T-cell (primary cell): ENCODE measurements around the gene TLE4. TPM values are rescaled to one million over a fixed set of nuclear protein-coding genes. Genes with fewer than 3 reads are reported as not detected.

Experiments
- ATAC-seq, 4 experiments: fragments of 200-7000 bp in 3 of 4; fragments of 150-1000 bp in 1 of 4; cut with Tn5 transposase; replicated peaks in 1 of 4; 1 replicate in 3 of 4; 2 replicates in 1 of 4; pipeline ENCODE4 v1.10.0; 2021; ENCODE audit warnings: moderate library complexity in 3 of 4, mild to moderate bottlenecking in 2 of 4, moderate number of reproducible peaks in 1 of 4
- CTCF ChIA-PET, 2 donors: fragments of 300-600 bp; sonication (Branson Sonifier 250); formaldehyde crosslinking; loops; one replicate each; lab custom pipeline; 2022; ENCODE audit warnings: antibody characterized with exemption in 2 of 2; lab: Charles Lee
- POLR2A ChIA-PET, 2 donors: fragments of 300-600 bp; sonication (Branson Sonifier 250); formaldehyde crosslinking; loops; one replicate each; lab custom pipeline; 2022; ENCODE audit warnings: antibody characterized with exemption in 2 of 2; lab: Charles Lee
- DNase-seq, 35 experiments: peaks; one replicate each; pipeline versions ENCODE4 v3.0.0 to v3.0.0-alpha.2; 2013 to 2023
- H3K27ac ChIP-seq: one replicate; pipeline ENCODE4 v1.5.1; 2013; ENCODE audit warnings: low read length
- H3K27me3 ChIP-seq, 2 experiments: replicated peaks in 1 of 2; 1 replicate in 1 of 2; 2 replicates in 1 of 2; pipeline versions ENCODE4 v1.6.1 to v1.7.0; 2013; ENCODE audit warnings: low read length in 1 of 2, mixed read lengths in 1 of 2; ENCODE audit not compliant: control insufficient read depth in 2 of 2, insufficient read depth in 2 of 2; ENCODE audit errors: extremely low read depth in 1 of 2
- H3K36me3 ChIP-seq, 2 donors: 1 replicate in 1 of 2; 2 replicates in 1 of 2; pipeline versions ENCODE4 v1.6.1 to v1.7.0; 2013; ENCODE audit warnings: low read length in 1 of 2; ENCODE audit not compliant: control insufficient read depth in 2 of 2, insufficient read depth in 1 of 2; ENCODE audit errors: extremely low read depth in 1 of 2
- H3K4me1 ChIP-seq, 2 experiments: 1 replicate in 1 of 2; 2 replicates in 1 of 2; pipeline versions ENCODE4 v1.6.1 to v1.7.0; 2013; ENCODE audit warnings: low read length in 2 of 2, mixed read lengths in 1 of 2; ENCODE audit not compliant: insufficient read depth in 2 of 2, control insufficient read depth in 1 of 2; ENCODE audit errors: extremely low read depth in 1 of 2
- H3K4me3 ChIP-seq, 2 donors: 1 replicate in 1 of 2; 2 replicates in 1 of 2; pipeline versions ENCODE4 v1.5.1 to v1.7.0; 2013; ENCODE audit warnings: mild to moderate bottlenecking in 2 of 2, low read length in 1 of 2, moderate library complexity in 1 of 2; ENCODE audit not compliant: control insufficient read depth in 1 of 2; ENCODE audit errors: extremely low read depth in 1 of 2
- H3K9me3 ChIP-seq: 2 replicates; pipeline ENCODE4 v1.7.0; 2013
- H3K27ac Mint-ChIP-seq, 2 donors: one replicate each; pipeline ENCODE4 v1.8.0; 2020 to 2021; ENCODE audit warnings: mild to moderate bottlenecking in 2 of 2, mixed read lengths in 2 of 2
- H3K27me3 Mint-ChIP-seq, 2 donors: one replicate each; pipeline ENCODE4 v1.8.0; 2021 to 2022; ENCODE audit warnings: mixed read lengths in 2 of 2
- H3K36me3 Mint-ChIP-seq: one replicate; pipeline ENCODE4 v1.8.0; 2021; ENCODE audit warnings: mixed read lengths
- H3K4me1 Mint-ChIP-seq, 3 donors: one replicate each; pipeline ENCODE4 v1.8.0; 2020 to 2022; ENCODE audit warnings: mixed read lengths in 3 of 3, mild to moderate bottlenecking in 1 of 3
- H3K4me3 Mint-ChIP-seq, 3 donors: one replicate each; pipeline ENCODE4 v1.8.0; 2020 to 2022; ENCODE audit warnings: mild to moderate bottlenecking in 3 of 3, mixed read lengths in 3 of 3, moderate library complexity in 3 of 3
- H3K9me3 Mint-ChIP-seq, 3 donors: one replicate each; pipeline ENCODE4 v1.8.0; 2020 to 2022; ENCODE audit warnings: mixed read lengths in 3 of 3
- WGBS: methylation state at CpG from one replicate; pipeline ENCODE4 v1.1.5; 2013; ENCODE audit warnings: missing lambda C conversion rate; ENCODE audit not compliant: insufficient coverage; 5-methylcytosine and 5-hydroxymethylcytosine counted together
- total RNA-seq, 35 experiments: library from RNA in 6 of 35; stranded (reverse) in 6 of 35; fragments of 120-200 nt in 1 of 35; gene quantifications; one replicate each; pipeline versions ENCODE4 v1.2.1 to v1.2.4 and lab custom pipeline; 2013 to 2026

TLE4 gene
- total RNA-seq, 5 donors from 2014 or later (not counting 1 experiment from before 2014, with no cell fraction given): 65.9 to 138 (median 78.7) TPM

DNA sequence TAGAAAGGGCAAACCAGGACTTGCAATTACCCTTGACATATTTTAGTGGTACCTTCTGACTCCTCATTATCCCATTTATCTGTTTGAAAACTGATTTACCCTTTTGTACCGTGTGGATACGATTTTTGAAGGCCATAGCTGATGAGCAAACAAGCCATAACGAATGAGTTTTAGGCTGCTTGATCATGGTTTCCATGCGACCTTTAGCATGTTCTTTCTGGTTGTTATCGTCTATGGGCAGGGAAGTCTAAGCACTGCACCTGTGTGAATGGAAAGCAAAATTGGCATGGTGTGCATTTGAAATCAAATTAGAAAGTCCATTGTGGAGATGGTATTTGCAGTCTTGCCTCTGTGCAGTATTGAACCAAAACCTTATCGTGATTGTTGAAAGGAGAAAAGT is 127.7 kb downstream of the TLE4 start:
- ATAC-seq (no peak), DNase-seq (no peak)
- H3K4me3 Mint-ChIP-seq: no peak overlapping the region
- WGBS: 92% methylated on average over 5 of the region's 6 CpGs
- peaks cover 0 to 3% of the 10 kb centered on the region in 2 donors for H3K36me3 ChIP-seq
- H3K4me1 Mint-ChIP-seq: peaks cover 45 to 56% (median 51%) of the 10 kb centered on the region in 3 donors
- H3K27me3 Mint-ChIP-seq: no peaks in the 10 kb centered on the region
- H3K27ac ChIP-seq: no peak overlapping the region
- no peaks in the 10 kb centered on the region for H3K9me3 Mint-ChIP-seq
- H3K27me3 ChIP-seq: no peaks in the 10 kb centered on the region
- no peaks in the 10 kb centered on the region for H3K9me3 ChIP-seq
- no peak overlapping the region for H3K27ac Mint-ChIP-seq
- POLR2A ChIA-PET: no interaction called here
- H3K4me3 ChIP-seq: no peak overlapping the region
- CTCF ChIA-PET: no interaction called here
- H3K4me1 ChIP-seq: peaks cover 6 to 11% of the 10 kb centered on the region in 2 experiments
- H3K36me3 Mint-ChIP-seq: peaks cover 19% of the 10 kb centered on the region

DNA sequence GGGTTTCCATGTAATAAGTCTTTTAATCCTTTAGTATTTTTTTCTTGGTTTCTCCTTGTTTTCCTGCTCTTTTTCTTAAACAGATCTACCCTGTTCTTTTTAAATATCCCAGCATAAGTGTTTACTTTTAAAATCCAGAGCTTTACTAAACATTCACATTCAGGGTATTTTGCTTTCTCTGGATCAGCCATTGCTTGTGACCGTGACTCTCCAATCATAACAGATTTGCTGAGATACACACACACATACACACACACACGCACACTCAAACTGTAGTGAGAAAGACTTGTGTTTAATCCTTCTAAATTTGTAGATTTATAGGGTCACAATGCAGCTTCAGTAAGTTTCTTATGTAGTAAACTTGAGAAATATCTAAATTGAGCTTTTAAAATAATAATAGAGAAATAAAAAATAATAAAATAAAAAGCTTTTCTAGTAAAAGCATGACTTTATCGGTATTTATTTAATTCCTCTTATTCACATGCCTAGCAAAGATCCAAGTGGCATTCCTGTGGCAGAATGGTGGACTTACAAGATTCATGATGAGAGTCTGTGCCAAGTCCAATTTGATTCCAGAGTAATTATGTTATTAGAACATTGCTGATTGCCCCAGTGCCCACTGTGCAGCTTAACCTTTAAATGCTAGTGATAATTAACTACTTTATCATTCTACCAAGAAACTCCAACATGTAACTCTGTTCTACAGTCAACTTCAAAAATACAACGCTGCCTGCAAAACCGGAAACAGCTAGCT is 129.0 kb downstream of the TLE4 start:
- DNase-seq: no peak
- Mint-ChIP-seq H3K4me3 (no peak overlapping the region), H3K4me1 (peaks cover 34 to 43% (median 38%) of the 10 kb centered on the region in 3 donors), H3K36me3 (peaks cover 32% of the 10 kb centered on the region), H3K27me3 (no peaks in the 10 kb centered on the region), H3K27ac (peak overlapping the region; percentile 11 to 49), H3K9me3 (no peaks in the 10 kb centered on the region)
- H3K4me1 ChIP-seq: peaks cover 2% of the 10 kb centered on the region in 2 experiments
- POLR2A ChIA-PET: interaction anchor here in 1 of 2 donors (0.6 kb wide), 2 partner anchors 119 to 282 kb away, joined by 3 to 4 read pairs; no protein-coding TSS in a partner anchor
- H3K27ac ChIP-seq: no peak overlapping the region
- ATAC-seq: no peak
- no peaks in the 10 kb centered on the region for H3K9me3 ChIP-seq
- CTCF ChIA-PET: interaction anchor here in 1 of 2 donors (0.6 kb wide), 1 partner anchor 38 kb away, joined by 5 read pairs; no protein-coding TSS in a partner anchor
- H3K4me3 ChIP-seq: no peak overlapping the region
- H3K36me3 ChIP-seq: peaks cover 0 to 16% of the 10 kb centered on the region in 2 donors
- no CpG with 5 or more reads among the region's 5 CpGs for WGBS
- H3K27me3 ChIP-seq: no peaks in the 10 kb centered on the region

DNA sequence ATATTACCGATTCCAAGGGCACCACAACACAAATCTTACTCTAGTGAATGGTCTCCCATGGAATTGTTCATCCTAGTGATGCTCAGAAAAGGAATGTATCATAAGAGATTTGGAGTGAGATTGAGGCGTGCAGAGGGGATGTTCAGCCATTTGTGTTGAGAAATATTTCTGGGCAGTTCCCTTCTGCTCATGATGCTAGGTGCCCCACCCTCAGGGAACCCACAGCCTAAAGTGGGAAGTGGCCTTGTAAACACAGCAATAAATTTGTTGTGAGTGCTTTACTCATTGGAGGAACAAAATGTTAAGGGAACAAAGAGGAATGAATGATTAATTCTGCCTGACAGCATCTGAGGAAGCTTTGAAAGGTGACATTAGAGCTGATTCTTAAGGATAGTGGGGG is 129.9 kb downstream of the TLE4 start:
- H3K27ac Mint-ChIP-seq: no peak overlapping the region
- no peak overlapping the region for H3K4me3 ChIP-seq
- POLR2A ChIA-PET: no interaction called here
- CTCF ChIA-PET: no interaction called here
- H3K36me3 Mint-ChIP-seq: peaks cover 41% of the 10 kb centered on the region
- ATAC-seq (no peak), DNase-seq (peak in 2 of 35 experiments; percentile 6 to 32)
- H3K4me3 Mint-ChIP-seq: no peak overlapping the region
- H3K4me1 ChIP-seq: no peaks in the 10 kb centered on the region
- WGBS: 100% methylated on average over 1 of the region's 2 CpGs
- H3K36me3 ChIP-seq: peaks cover 0 to 23% of the 10 kb centered on the region in 2 donors
- no peak overlapping the region for H3K27ac ChIP-seq
- no peaks in the 10 kb centered on the region for H3K27me3 ChIP-seq
- H3K9me3 ChIP-seq: no peaks in the 10 kb centered on the region
- no peaks in the 10 kb centered on the region for H3K9me3 Mint-ChIP-seq
- H3K27me3 Mint-ChIP-seq: no peaks in the 10 kb centered on the region
- peaks cover 26 to 37% (median 32%) of the 10 kb centered on the region in 3 donors for H3K4me1 Mint-ChIP-seq

DNA sequence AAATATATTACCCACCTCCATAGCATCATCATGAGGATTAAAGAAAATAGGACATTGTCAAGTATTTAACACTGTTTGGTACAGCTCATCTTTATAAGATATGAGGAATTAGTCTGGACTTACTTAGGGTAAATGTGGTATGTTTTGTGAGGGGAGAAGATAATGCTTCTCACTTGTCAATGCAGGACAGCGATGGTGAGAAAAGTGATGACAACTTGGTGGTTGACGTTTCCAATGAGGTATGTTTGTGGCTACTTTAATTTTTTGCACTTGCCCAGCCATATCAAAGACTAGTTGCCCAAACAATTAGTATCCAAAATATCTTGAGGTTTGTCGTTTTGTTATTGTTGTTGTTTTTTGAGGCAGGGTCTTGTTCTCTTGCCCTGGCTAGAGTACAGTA is 133.9 kb downstream of the TLE4 start:
- Mint-ChIP-seq H3K9me3 (no peaks in the 10 kb centered on the region), H3K36me3 (peaks cover 68% of the 10 kb centered on the region), H3K4me3 (no peak overlapping the region), H3K27me3 (no peaks in the 10 kb centered on the region), H3K27ac (no peak overlapping the region), H3K4me1 (peaks cover 0 to 7% (median 1%) of the 10 kb centered on the region in 3 donors)
- peaks cover 7 to 61% of the 10 kb centered on the region in 2 donors for H3K36me3 ChIP-seq
- no peak overlapping the region for H3K27ac ChIP-seq
- H3K4me1 ChIP-seq: no peaks in the 10 kb centered on the region
- POLR2A ChIA-PET: no interaction called here
- no peaks in the 10 kb centered on the region for H3K9me3 ChIP-seq
- CTCF ChIA-PET: no interaction called here
- no peak overlapping the region for H3K4me3 ChIP-seq
- DNase-seq: no peak
- H3K27me3 ChIP-seq: no peaks in the 10 kb centered on the region
- WGBS: no CpG with 5 or more reads among the region's 3 CpGs
- ATAC-seq: no peak

DNA sequence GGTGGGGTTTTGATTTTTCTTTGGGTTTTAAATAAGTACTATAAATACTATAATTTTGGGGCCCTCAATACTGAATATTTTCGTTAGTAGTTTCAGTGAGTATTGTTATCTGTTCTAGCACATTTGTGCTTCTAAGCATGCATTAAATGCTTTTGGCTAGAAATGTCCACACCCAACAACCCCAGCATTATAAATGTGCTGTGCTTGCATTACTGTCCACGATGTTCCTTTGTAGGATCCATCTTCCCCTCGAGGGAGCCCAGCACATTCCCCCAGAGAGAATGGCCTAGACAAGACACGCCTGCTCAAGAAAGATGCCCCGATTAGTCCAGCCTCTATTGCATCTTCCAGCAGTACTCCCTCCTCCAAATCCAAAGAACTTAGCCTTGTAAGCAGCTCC is 134.7 kb downstream of the TLE4 start:
- no peak overlapping the region for H3K4me3 Mint-ChIP-seq
- no peaks in the 10 kb centered on the region for H3K9me3 ChIP-seq
- no peak overlapping the region for H3K4me3 ChIP-seq
- 81% methylated on average over 3 of the region's 5 CpGs for WGBS
- no peaks in the 10 kb centered on the region for H3K4me1 ChIP-seq
- peaks cover 0 to 9% (median 3%) of the 10 kb centered on the region in 3 donors for H3K4me1 Mint-ChIP-seq
- no peaks in the 10 kb centered on the region for H3K27me3 Mint-ChIP-seq
- no peak for DNase-seq
- no peak overlapping the region for H3K27ac ChIP-seq
- peaks cover 7 to 66% of the 10 kb centered on the region in 2 donors for H3K36me3 ChIP-seq
- H3K27me3 ChIP-seq: no peaks in the 10 kb centered on the region
- POLR2A ChIA-PET: no interaction called here
- H3K36me3 Mint-ChIP-seq: peaks cover 75% of the 10 kb centered on the region
- H3K27ac Mint-ChIP-seq: peak overlapping the region in 1 of 2 donors; percentile 23
- CTCF ChIA-PET: no interaction called here
- no peaks in the 10 kb centered on the region for H3K9me3 Mint-ChIP-seq
- ATAC-seq: no peak

DNA sequence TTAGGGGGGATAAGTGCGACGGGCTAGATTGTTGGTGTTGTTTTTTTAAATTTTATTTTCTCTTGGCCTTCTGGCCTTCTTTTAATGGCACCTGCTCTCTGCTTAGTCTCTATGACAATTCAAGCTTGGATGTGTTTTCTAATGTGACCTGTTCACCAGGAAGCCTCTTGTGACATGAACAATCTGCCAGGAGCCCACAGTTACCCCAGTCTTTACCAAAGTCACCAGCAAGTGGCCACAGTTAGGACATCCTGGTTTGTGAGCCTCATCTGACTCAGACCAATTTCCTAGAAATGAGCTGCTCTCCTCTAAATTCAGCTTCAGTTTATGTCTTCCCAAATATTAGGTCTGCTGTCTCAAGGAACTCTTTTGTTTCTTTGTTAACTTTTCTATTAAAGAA is 135.8 kb downstream of the TLE4 start:
- Histone ChIP-seq H3K4me3 (no peak overlapping the region), H3K9me3 (no peaks in the 10 kb centered on the region), H3K4me1 (no peaks in the 10 kb centered on the region), H3K27me3 (no peaks in the 10 kb centered on the region), H3K36me3 (peaks cover 7 to 67% of the 10 kb centered on the region in 2 donors), H3K27ac (no peak overlapping the region)
- DNase-seq (no peak), ATAC-seq (no peak)
- no peaks in the 10 kb centered on the region for H3K9me3 Mint-ChIP-seq
- no peak overlapping the region for H3K27ac Mint-ChIP-seq
- peaks cover 0 to 9% (median 5%) of the 10 kb centered on the region in 3 donors for H3K4me1 Mint-ChIP-seq
- CTCF ChIA-PET: no interaction called here
- POLR2A ChIA-PET: no interaction called here
- H3K36me3 Mint-ChIP-seq: peaks cover 70% of the 10 kb centered on the region
- no peaks in the 10 kb centered on the region for H3K27me3 Mint-ChIP-seq
- WGBS: no CpG with 5 or more reads among the region's 2 CpGs
- no peak overlapping the region for H3K4me3 Mint-ChIP-seq
